CD14-positive monocyte (primary cell): ENCODE data around the gene PEAK1. TPM values are rescaled to one million over a fixed set of nuclear protein-coding genes. Genes with fewer than 3 reads are reported as not detected.
"Not testable (repeated sequence)": the region's sequence is repeated elsewhere in the genome, so short reads cannot be mapped to it uniquely, and the experiment has no call there.

Source experiments
- DNase-seq, 3 donors: peaks; one replicate each; pipeline ENCODE4 v3.0.0-alpha.2; 2011 to 2022
- H2AFZ ChIP-seq: 2 replicates; pipeline ENCODE4 v1.6.0; 2012; ENCODE audit warnings: mild to moderate bottlenecking, low read depth, low read length, inconsistent platforms; ENCODE audit not compliant: insufficient read depth, poor library complexity, severe bottlenecking
- H3K27ac ChIP-seq, 2 donors: 1 replicate in 1 of 2; 2 replicates in 1 of 2; pipeline ENCODE4 v1.5.1; 2012 to 2013; ENCODE audit warnings: low read length in 2 of 2, control low read depth in 1 of 2, inconsistent platforms in 1 of 2, low read depth in 1 of 2, mild to moderate bottlenecking in 1 of 2
- H3K27me3 ChIP-seq, 2 donors: one replicate each; pipeline versions ENCODE4 v1.6.0 to v1.6.1; 2011 to 2013; ENCODE audit warnings: low read length in 2 of 2; ENCODE audit not compliant: control insufficient read depth in 2 of 2, insufficient read depth in 2 of 2
- H3K36me3 ChIP-seq, 2 donors: replicated peaks in 1 of 2; 1 replicate in 1 of 2; 2 replicates in 1 of 2; pipeline versions ENCODE4 v1.5.1 to v1.6.1; 2012 to 2013; ENCODE audit warnings: low read length in 2 of 2, control low read depth in 1 of 2, inconsistent platforms in 1 of 2, mild to moderate bottlenecking in 1 of 2; ENCODE audit not compliant: insufficient read depth in 2 of 2, control insufficient read depth in 1 of 2
- H3K4me1 ChIP-seq, 2 donors: 1 replicate in 1 of 2; 2 replicates in 1 of 2; pipeline versions ENCODE4 v1.5.1 to v1.6.1; 2012 to 2013; ENCODE audit warnings: low read length in 2 of 2, control low read depth in 1 of 2, inconsistent platforms in 1 of 2, mild to moderate bottlenecking in 1 of 2, moderate library complexity in 1 of 2; ENCODE audit not compliant: insufficient read depth in 2 of 2, control insufficient read depth in 1 of 2
- H3K4me2 ChIP-seq: replicated peaks from 2 replicates; pipeline ENCODE3; 2012; ENCODE audit warnings: low read length, moderate library complexity, mild to moderate bottlenecking; ENCODE audit not compliant: poor library complexity, severe bottlenecking; ENCODE audit errors: extremely low read depth
- H3K4me3 ChIP-seq, 3 experiments: fragments of 200-600 bp in 1 of 3; sonication (generic) in 1 of 3; replicated peaks in 1 of 3; 1 replicate in 2 of 3; 2 replicates in 1 of 3; pipeline ENCODE4 v1.5.1; 2011 to 2013; ENCODE audit warnings: low read length in 3 of 3, mild to moderate bottlenecking in 3 of 3, control low read depth in 2 of 3, low read depth in 2 of 3, inconsistent platforms in 1 of 3, moderate library complexity in 1 of 3
- H3K79me2 ChIP-seq: 2 replicates; pipeline ENCODE4 v1.6.0; 2012; ENCODE audit warnings: mild to moderate bottlenecking, control low read depth, inconsistent platforms, low read length, moderate library complexity; ENCODE audit not compliant: insufficient read depth
- H3K9ac ChIP-seq: 2 replicates; pipeline ENCODE4 v1.6.0; 2017; ENCODE audit warnings: low read length, mild to moderate bottlenecking; ENCODE audit not compliant: insufficient read depth, poor library complexity, severe bottlenecking
- H3K9me3 ChIP-seq, 2 donors: replicated peaks in 1 of 2; 1 replicate in 1 of 2; 2 replicates in 1 of 2; pipeline versions ENCODE4 v1.5.1 to v1.6.1; 2012 to 2013; ENCODE audit warnings: low read length in 2 of 2, control low read depth in 1 of 2; ENCODE audit not compliant: control insufficient read depth in 1 of 2, insufficient read depth in 1 of 2
- H4K20me1 ChIP-seq: 2 replicates; pipeline ENCODE4 v1.6.0; 2012; ENCODE audit warnings: mild to moderate bottlenecking, low read length, control low read depth, moderate library complexity; ENCODE audit not compliant: insufficient read depth
- H3K27ac Mint-ChIP-seq, 7 donors: one replicate each; pipeline ENCODE4 v1.8.0; 2020; ENCODE audit warnings: mild to moderate bottlenecking in 7 of 7, mixed read lengths in 7 of 7, moderate library complexity in 6 of 7, inconsistent platforms in 2 of 7
- H3K27me3 Mint-ChIP-seq, 3 donors: one replicate each; pipeline ENCODE4 v1.8.0; 2021 to 2022; ENCODE audit warnings: low read depth in 3 of 3, mild to moderate bottlenecking in 3 of 3, mixed read lengths in 3 of 3, moderate library complexity in 3 of 3, inconsistent platforms in 1 of 3
- H3K36me3 Mint-ChIP-seq, 2 donors: one replicate each; pipeline ENCODE4 v1.8.0; 2020; ENCODE audit warnings: mixed read lengths in 2 of 2, inconsistent platforms in 1 of 2, mild to moderate bottlenecking in 1 of 2
- H3K4me1 Mint-ChIP-seq: one replicate; pipeline ENCODE4 v1.8.0; 2020; ENCODE audit warnings: mild to moderate bottlenecking, mixed read lengths
- H3K4me3 Mint-ChIP-seq, 2 donors: one replicate each; pipeline ENCODE4 v1.8.0; 2020; ENCODE audit warnings: mild to moderate bottlenecking in 2 of 2, mixed read lengths in 2 of 2, moderate library complexity in 1 of 2
- H3K9me3 Mint-ChIP-seq, 7 donors: one replicate each; pipeline ENCODE4 v1.8.0; 2020 to 2022; ENCODE audit warnings: mixed read lengths in 7 of 7, mild to moderate bottlenecking in 6 of 7, moderate library complexity in 6 of 7, inconsistent platforms in 2 of 7
- WGBS: methylation state at CpG from one replicate; pipeline ENCODE4 v1.1.5; 2013; ENCODE audit warnings: missing lambda C conversion rate; ENCODE audit not compliant: insufficient coverage; 5-methylcytosine and 5-hydroxymethylcytosine counted together
- intact Hi-C, 2 donors: fragments of 100-400 bp; cut with micrococcal nuclease; formaldehyde crosslinking; loops; one replicate each; pipeline versions ENCODE4 v1.15.0 to v1.15.1; 2023
- polyA plus RNA-seq, 3 donors: library from polyadenylated mRNA; depleted of rRNA in 1 of 3; unstranded in 2 of 3; stranded (reverse) in 1 of 3; fragments of 300-500 nt in 2 of 3; fragments of >200 nt in 1 of 3; fragmentation: Illumina TruSeq in 2 of 3; gene quantifications; 1 replicate in 2 of 3; 2 replicates in 1 of 3; pipeline ENCODE4 v1.2.3, GENCODE V29; 2012 to 2021
- TF ChIP-seq, protein P1 (sequence below): fragments of 200-600 bp; IDR thresholded peaks from one replicate; pipeline ENCODE4 v1.8.0; 2022; ENCODE audit warnings: antibody characterized with exemption, mild to moderate bottlenecking

The PEAK1 gene
- polyA plus RNA-seq, 3 donors, result 0.85 to 8.7 (median 1.1) TPM

DNA sequence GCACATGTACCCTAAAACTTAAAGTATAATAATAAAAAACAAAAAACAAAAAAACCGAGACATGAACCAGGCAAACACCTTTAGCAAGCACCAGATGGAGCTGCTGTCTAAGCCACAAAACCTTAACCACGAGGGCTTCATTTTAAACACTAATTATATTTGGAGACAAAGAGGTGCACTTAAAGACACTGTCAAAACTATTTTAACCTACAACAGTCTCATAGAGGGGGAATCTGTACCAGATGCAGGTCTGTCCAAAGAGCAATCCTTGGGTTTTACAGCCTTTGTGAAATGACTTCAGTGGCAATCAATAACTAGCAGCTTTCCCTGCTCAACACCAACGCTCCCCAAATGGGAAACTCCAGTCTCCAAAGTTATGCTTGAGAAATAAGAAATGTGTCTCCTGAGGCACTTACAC lies 233.3 kb downstream of the PEAK1 start:
- peak overlapping the region in 2 of 7 donors; percentile 6 to 25 for H3K27ac Mint-ChIP-seq
- Histone ChIP-seq H3K9ac (no peak overlapping the region), H3K9me3 (no peaks in the 10 kb centered on the region), H4K20me1 (no peaks in the 10 kb centered on the region), H3K27ac (no peak overlapping the region), H2AFZ (no peak overlapping the region), H3K27me3 (no peaks in the 10 kb centered on the region), H3K36me3 (no peaks in the 10 kb centered on the region), H3K4me3 (no peak overlapping the region), H3K79me2 (no peaks in the 10 kb centered on the region), H3K4me1 (peaks cover 29 to 41% of the 10 kb centered on the region in 2 donors), H3K4me2 (no peak overlapping the region)
- no peak overlapping the region for H3K4me3 Mint-ChIP-seq
- peak in 1 of 3 donors; percentile 16 for DNase-seq
- H3K27me3 Mint-ChIP-seq, result peaks cover 2% of the 10 kb centered on the region in 3 donors
- H3K9me3 Mint-ChIP-seq, result no peaks in the 10 kb centered on the region
- H3K36me3 Mint-ChIP-seq, result peaks cover 0 to 2% of the 10 kb centered on the region in 2 donors
- intact Hi-C loops, result loop anchor here in 1 of 2 donors (5.0 to 10.0 kb wide), 3 partner anchors 112 to 311 kb away; partner anchors contain the start of gene TSPAN3
- TF ChIP-seq, protein P1, sequence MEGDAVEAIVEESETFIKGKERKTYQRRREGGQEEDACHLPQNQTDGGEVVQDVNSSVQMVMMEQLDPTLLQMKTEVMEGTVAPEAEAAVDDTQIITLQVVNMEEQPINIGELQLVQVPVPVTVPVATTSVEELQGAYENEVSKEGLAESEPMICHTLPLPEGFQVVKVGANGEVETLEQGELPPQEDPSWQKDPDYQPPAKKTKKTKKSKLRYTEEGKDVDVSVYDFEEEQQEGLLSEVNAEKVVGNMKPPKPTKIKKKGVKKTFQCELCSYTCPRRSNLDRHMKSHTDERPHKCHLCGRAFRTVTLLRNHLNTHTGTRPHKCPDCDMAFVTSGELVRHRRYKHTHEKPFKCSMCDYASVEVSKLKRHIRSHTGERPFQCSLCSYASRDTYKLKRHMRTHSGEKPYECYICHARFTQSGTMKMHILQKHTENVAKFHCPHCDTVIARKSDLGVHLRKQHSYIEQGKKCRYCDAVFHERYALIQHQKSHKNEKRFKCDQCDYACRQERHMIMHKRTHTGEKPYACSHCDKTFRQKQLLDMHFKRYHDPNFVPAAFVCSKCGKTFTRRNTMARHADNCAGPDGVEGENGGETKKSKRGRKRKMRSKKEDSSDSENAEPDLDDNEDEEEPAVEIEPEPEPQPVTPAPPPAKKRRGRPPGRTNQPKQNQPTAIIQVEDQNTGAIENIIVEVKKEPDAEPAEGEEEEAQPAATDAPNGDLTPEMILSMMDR, result peak; percentile 15
- WGBS, result no CpG with 5 or more reads among the region's 3 CpGs
- H3K4me1 Mint-ChIP-seq, result peaks cover 45% of the 10 kb centered on the region

DNA sequence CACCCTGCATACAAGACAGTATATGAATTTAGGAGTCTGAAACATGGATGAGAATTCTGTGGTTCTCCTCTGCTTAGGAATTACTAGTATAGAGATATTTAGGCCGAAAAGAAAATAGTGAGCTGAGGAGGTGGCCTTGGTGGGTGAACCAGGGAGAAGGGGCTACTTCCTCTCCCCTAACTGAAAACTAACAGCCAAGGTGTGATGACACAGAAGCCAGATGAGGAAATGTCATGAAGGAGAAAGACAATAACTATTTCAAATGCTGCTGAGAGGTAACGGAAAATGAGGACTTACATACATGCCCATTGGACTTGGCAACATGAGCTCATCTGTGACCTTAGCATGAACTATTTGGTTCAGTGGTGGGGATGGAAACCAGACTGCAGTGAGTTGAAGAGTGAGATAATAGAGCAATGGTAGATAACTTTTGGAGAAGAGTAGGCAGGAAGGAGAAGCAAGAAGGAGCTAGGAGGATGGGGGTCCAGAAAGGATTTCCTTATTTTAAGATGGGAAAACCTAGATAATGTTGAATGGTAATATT lies 234.6 kb downstream of the PEAK1 start:
- intact Hi-C loops, result loop anchor here in 1 of 2 donors (5.0 to 10.0 kb wide), 3 partner anchors 111 to 312 kb away; partner anchors contain the start of gene TSPAN3
- Histone ChIP-seq H2AFZ (no peak overlapping the region), H3K9me3 (no peaks in the 10 kb centered on the region), H3K4me1 (peaks cover 42 to 54% of the 10 kb centered on the region in 2 donors), H3K79me2 (no peaks in the 10 kb centered on the region), H4K20me1 (no peaks in the 10 kb centered on the region), H3K9ac (no peak overlapping the region), H3K27me3 (no peaks in the 10 kb centered on the region), H3K27ac (no peak overlapping the region), H3K36me3 (no peaks in the 10 kb centered on the region), H3K4me2 (no peak overlapping the region), H3K4me3 (no peak overlapping the region)
- Mint-ChIP-seq H3K27me3 (peaks cover 2% of the 10 kb centered on the region in 3 donors), H3K9me3 (no peaks in the 10 kb centered on the region), H3K36me3 (no peaks in the 10 kb centered on the region), H3K4me1 (peaks cover 57% of the 10 kb centered on the region), H3K4me3 (no peak overlapping the region), H3K27ac (peak overlapping the region in 5 of 7 donors; percentile 13 to 75 (median 44))
- DNase-seq, result peak in 1 of 3 donors; percentile 25
- TF ChIP-seq, protein P1, result no peak
- 46% methylated on average over 1 of the region's 2 CpGs for WGBS

DNA sequence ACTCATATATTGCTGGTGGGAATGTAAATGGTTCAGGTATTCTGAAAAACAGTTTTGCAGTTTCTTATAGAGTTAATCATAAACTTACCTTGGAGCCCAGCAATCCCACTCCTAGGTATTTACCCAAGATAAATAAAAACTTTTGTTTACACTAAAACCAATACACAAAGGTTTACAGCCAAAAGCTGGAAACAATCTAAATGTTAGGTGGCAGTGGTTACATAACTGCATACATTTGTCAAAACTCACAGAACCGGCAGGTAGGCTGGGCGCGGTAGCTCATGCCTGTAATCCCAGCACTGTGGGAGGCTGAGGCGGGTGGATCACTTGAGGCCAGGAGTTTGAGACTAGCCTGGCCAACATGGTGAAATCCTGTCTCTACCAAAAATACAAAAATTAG lies 235.6 kb downstream of the PEAK1 start:
- WGBS, result 100% methylated on average over 1 of the region's 4 CpGs
- not testable (repeated sequence) for H3K27ac ChIP-seq
- H3K27ac Mint-ChIP-seq, result peak overlapping the region in 1 of 7 donors; percentile 44

More for the DNA sequence above, 235.6 kb downstream of the PEAK1 start:
- not testable (repeated sequence) for H3K27me3 ChIP-seq, H3K27me3 Mint-ChIP-seq, H3K9me3 ChIP-seq, H3K36me3 Mint-ChIP-seq, DNase-seq, H3K79me2 ChIP-seq, H3K9me3 Mint-ChIP-seq, H3K4me2 ChIP-seq, H2AFZ ChIP-seq, H4K20me1 ChIP-seq, H3K4me3 Mint-ChIP-seq, H3K4me3 ChIP-seq, H3K36me3 ChIP-seq, H3K9ac ChIP-seq
- H3K4me1 Mint-ChIP-seq, result peaks cover 61% of the 10 kb centered on the region
- H3K4me1 ChIP-seq, result peaks cover 48 to 56% of the 10 kb centered on the region in 2 donors
- intact Hi-C loops, result loop anchor here in 1 of 2 donors (10.0 kb wide), 2 partner anchors 110 to 230 kb away; partner anchors contain the start of gene TSPAN3
